Measurements from ENCODE around the gene NLK. TPM values are rescaled to one million over a fixed set of nuclear protein-coding genes. Genes with fewer than 3 reads are reported as not detected.

NLK gene
- total and polyA plus RNA-seq, 2 of the 4 experiments (the other 2 are of a cell fraction): 15.3 to 23.3 TPM

GRCh38 chr17:28041844-28042656 lies 427 bp upstream of the NLK start:
- Histone ChIP-seq H3K14ac (replicated peaks; ENCODE audit: low read depth, low read length) (peak overlapping the region; percentile 83), H4K20me1 (ENCODE audit: insufficient read depth, low read length) (peaks cover 36% of the 10 kb centered on the region), H3K27me3 (ENCODE audit: control insufficient read depth, insufficient read depth, low read length) (no peaks in the 10 kb centered on the region), H3K4me3 (ENCODE audit: insufficient read depth, low read depth, low read length) (peak overlapping the region; percentile 71), H2AK5ac (ENCODE audit: low read depth, low read length) (peak overlapping the region; percentile 36), H2BK15ac (ENCODE audit: low read depth, low read length) (no peak overlapping the region), H4K8ac (ENCODE audit: low read depth in 2 of 2, low read length in 2 of 2) (peak overlapping the region in 1 of 2 experiments; percentile 67; a peak in 1 of 4 replicates), H3K27ac (ENCODE audit: insufficient read depth, low read length) (peak overlapping the region; percentile 63), H4K5ac (ENCODE audit: low read depth, low read length) (no peak overlapping the region), H3K9me3 (ENCODE audit: control insufficient read depth, insufficient read depth, low read length) (no peaks in the 10 kb centered on the region), H4K91ac (ENCODE audit: insufficient read depth, low read depth, low read length) (peak overlapping the region; percentile 67), H3K36me3 (ENCODE audit: control insufficient read depth, insufficient read depth, low read length) (peaks cover 8% of the 10 kb centered on the region; the same call in 1 of the 2 replicates), H2BK5ac (ENCODE audit: low read depth, low read length, poor library complexity, severe bottlenecking) (peak overlapping the region; percentile 35), H2AFZ (replicated peaks; ENCODE audit: low read length, poor library complexity) (peak overlapping the region; percentile 87), H3K23ac (ENCODE audit: low read depth, low read length) (peak overlapping the region; percentile 68), H3K4me1 (ENCODE audit: control insufficient read depth, insufficient read depth, low read length) (peaks cover 10% of the 10 kb centered on the region), H3K4me2 (ENCODE audit: low read depth, low read length) (peak overlapping the region; percentile 100), H2BK120ac (ENCODE audit: low read depth, low read length) (peak overlapping the region; percentile 9; the same call in 1 of the 2 replicates), H3K56ac (ENCODE audit: extremely low read depth, insufficient read depth, low read length) (peak overlapping the region; percentile 35; the same call in 1 of the 2 replicates), H2AK9ac (replicated peaks; ENCODE audit: low read depth, low read length, poor library complexity) (peak overlapping the region; percentile 80), H2BK20ac (ENCODE audit: low read depth, low read length) (no peak overlapping the region), H3K18ac (ENCODE audit: low read depth, low read length) (peak overlapping the region; percentile 57), H3K79me1 (ENCODE audit: low read depth in 1 of 2, low read length in 2 of 2) (peaks cover 3 to 42% of the 10 kb centered on the region in 2 experiments), H3K9me1 (ENCODE audit: insufficient read depth, low read length) (peaks cover 7% of the 10 kb centered on the region; the same call in 1 of the 2 replicates), H3K9ac (ENCODE audit: low read depth, low read length) (peak overlapping the region; percentile 75), H3K4ac (ENCODE audit: low read depth, low read length) (peak overlapping the region; percentile 76)
- DNase-seq (peak; percentile 31), ATAC-seq (ENCODE audit: low read depth) (peak; percentile 4)
- POLR2A ChIA-PET (ENCODE audit: unreplicated experiment): interaction anchor here (0.6 kb wide), 1 partner anchor 245 kb away, joined by 4 read pairs; no protein-coding TSS in a partner anchor
- dilution Hi-C loops (cut with HindIII; ENCODE audit: low sequenced_read_pairs, unreplicated experiment) (no loop called here), in situ Hi-C loops (cut with MboI; ENCODE audit: low sequenced_read_pairs) (loop anchor here (10.0 kb wide), 1 partner anchor 283 kb away; no protein-coding TSS in a partner anchor), intact Hi-C loops (cut with micrococcal nuclease) (loop anchor here (5.0 to 10.0 kb wide), 2 partner anchors 140 to 293 kb away; partner anchors contain the start of genes IFT20 and TNFAIP1)
- 0 out of 2 replicates have a peak, but pooled peaks have one; percentile 8 for TF ChIP-seq FOS (IDR thresholded peaks at IDR 0.05; ENCODE audit: low read depth, low read length)
- TF ChIP-seq RCOR1 (IDR thresholded peaks at IDR 0.05; ENCODE audit: insufficient replicate concordance, low read length): no peak
- no TSS peak for BruUV-seq (replicated peaks)
- CTCF ChIA-PET: no interaction called here
- 0% methylated on average over 2 of the region's 34 CpGs; no CpG with 5 or more reads in 1 of the 2 experiments for WGBS, 2 experiments (ENCODE audit: extremely low coverage in 2 of 2, insufficient read length in 1 of 2)

Measured in IMR-90 (cell line).